PFSK-1 (cell line): Measurements from ENCODE around the gene RNF19B.

Experiments used
- FOXP2 ChIP-seq: optimal IDR thresholded peaks from 2 replicates; pipeline ENCODE3; 2011; ENCODE audit warnings: borderline replicate concordance, control low read depth, inconsistent platforms; ENCODE audit not compliant: insufficient read depth; ENCODE audit errors: extremely low read length, extremely low read depth
- POLR2AphosphoS5 ChIP-seq: IDR thresholded peaks from 2 replicates; pipeline ENCODE4 v1.6.1; 2012; ENCODE audit warnings: low read depth, mild to moderate bottlenecking, control low read depth, low read length, moderate library complexity
- REST ChIP-seq, 2 experiments: IDR thresholded peaks; 2 replicates each; pipeline versions ENCODE4 v1.6.1 to v1.8.0; 2011 to 2012; ENCODE audit warnings: low read depth in 2 of 2, low read length in 2 of 2, control low read depth in 1 of 2, inconsistent platforms in 1 of 2, mild to moderate bottlenecking in 1 of 2, moderate library complexity in 1 of 2; ENCODE audit not compliant: insufficient read depth in 1 of 2
- SIN3A ChIP-seq: IDR thresholded peaks from 2 replicates; pipeline ENCODE4 v1.6.1; 2012; ENCODE audit warnings: mild to moderate bottlenecking, low read length, moderate library complexity, borderline replicate concordance; ENCODE audit not compliant: insufficient read depth
- TAF1 ChIP-seq: IDR thresholded peaks from 2 replicates; pipeline ENCODE4 v1.6.1; 2012; ENCODE audit warnings: low read length, control low read depth, borderline replicate concordance; ENCODE audit not compliant: insufficient read depth

GRCh38 chr1:32890516-32891240, 73.9 kb downstream of the RNF19B start:
- TF ChIP-seq REST (IDR thresholded peaks at IDR 0.05; ENCODE audit: insufficient read depth in 1 of 2, low read depth in 2 of 2, low read length in 2 of 2) (no peak), TAF1 (no peak), SIN3A (no peak), POLR2AphosphoS5 (no peak), FOXP2 (no peak)
